GM23338 (cell line): Measurements from ENCODE around the gene NUDT4B.
"Not testable (repeated sequence)": the region's sequence is repeated elsewhere in the genome, so short reads cannot be mapped to it uniquely, and the experiment has no call there.

Experiments used
- CTCF ChIP-seq, 2 experiments: fragments of 200-600 bp in 1 of 2; sonication (generic) in 1 of 2; conservative IDR thresholded peaks; 2 replicates each; pipeline versions ENCODE4 v1.5.1 to v1.6.1; 2016 to 2017; ENCODE audit warnings: antibody characterized with exemption in 2 of 2, low read depth in 2 of 2, mild to moderate bottlenecking in 2 of 2, moderate library complexity in 1 of 2
- JUNB ChIP-seq: IDR thresholded peaks from one replicate; pipeline ENCODE4 v1.6.1; 2016; ENCODE audit warnings: antibody characterized with exemption; ENCODE audit not compliant: unreplicated experiment
- REST ChIP-seq: IDR thresholded peaks from one replicate; pipeline ENCODE4 v1.6.1; 2018; ENCODE audit warnings: antibody characterized with exemption; ENCODE audit not compliant: unreplicated experiment

GRCh38 chr1:148724872-148725271 is 23.7 kb upstream of the NUDT4B start:
- TF ChIP-seq CTCF (conservative IDR thresholded peaks at IDR 0.05; ENCODE audit: low read depth in 2 of 2); JUNB; REST: not testable (repeated sequence)
